Stimulated activated CD4-positive, alpha-beta T cell treated with anti-CD3 and anti-CD28 coated beads, Interleukin-1b, Interleukin-23, amount 100 ng/mL, for 4 hours (primary cell): ENCODE results near the gene SRP9.
A peak's percentile ranks its signal among the peaks of the same experiment; 100 is the strongest.
"Not testable (repeated sequence)": the region's sequence is repeated elsewhere in the genome, so short reads cannot be mapped to it uniquely, and the experiment has no call there.

ENCODE experiments used
- DNase-seq, 2 donors: peaks; one replicate each; pipeline ENCODE4 v3.0.0-alpha.2; 2020; ENCODE audit warnings: low read depth in 2 of 2

Gene SRP9

DNA sequence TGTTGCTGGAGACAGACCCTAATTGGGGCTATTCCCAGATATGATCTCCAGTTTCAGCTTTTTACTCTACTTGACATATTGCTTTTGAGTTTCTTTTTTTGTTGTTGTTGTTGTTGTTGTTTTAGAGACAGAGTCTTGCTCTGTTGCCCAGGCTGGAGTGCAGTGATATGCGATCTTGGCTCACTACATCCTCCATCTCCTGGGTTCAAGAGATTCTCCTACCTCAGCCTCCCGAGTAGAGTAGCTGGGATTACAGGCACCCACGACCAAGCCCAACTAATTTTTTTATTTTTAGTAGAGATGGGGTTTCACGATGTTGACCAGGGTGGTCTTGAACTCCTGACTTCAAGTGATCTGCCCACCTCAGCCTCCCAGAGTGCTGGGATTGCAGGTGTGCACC, 1.3 kb upstream of the SRP9 start:
- DNase-seq, result no peak

DNA sequence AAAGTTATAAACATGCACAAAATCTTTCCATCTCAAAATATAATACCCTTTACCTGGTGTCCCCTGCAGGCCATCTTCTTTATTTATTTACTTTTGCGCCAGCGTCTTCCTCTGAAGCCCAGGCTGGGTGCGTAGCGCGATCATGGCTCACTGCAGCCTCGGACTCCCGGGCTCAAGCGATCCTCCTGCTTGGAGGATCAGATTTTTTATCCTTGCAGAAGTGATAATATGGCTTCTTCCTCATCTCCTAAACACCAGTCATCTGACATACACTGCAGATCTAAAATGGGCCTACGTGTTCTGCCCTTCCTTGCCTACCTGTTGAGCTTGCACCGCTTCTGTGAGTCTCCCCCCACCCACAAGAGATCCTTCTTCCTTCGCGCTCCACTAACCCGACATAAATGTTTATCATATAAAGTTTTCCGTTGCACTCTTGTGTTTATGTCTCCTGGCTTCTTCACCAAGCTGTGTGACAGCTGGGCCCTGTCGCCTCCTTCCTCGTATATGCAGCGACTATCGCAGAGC, 506 bp upstream of the SRP9 start:
- DNase-seq, result no peak

DNA sequence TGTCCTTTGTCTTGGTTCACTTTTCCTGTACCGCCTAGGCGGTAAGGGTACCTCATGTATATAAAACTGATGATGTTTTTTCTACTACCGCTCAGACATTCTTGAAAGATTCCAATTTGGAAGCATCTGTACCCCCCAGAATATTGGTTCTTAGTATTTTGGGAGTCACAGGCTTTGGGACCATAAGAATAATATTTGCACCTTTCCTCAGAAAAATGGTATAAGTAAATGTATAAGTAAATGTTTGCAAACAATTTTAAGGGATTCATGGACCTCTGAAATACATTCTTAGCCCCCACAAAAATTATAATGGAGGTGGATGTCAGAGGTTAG, 677 bp downstream of the SRP9 start:
- DNase-seq, result no peak

DNA sequence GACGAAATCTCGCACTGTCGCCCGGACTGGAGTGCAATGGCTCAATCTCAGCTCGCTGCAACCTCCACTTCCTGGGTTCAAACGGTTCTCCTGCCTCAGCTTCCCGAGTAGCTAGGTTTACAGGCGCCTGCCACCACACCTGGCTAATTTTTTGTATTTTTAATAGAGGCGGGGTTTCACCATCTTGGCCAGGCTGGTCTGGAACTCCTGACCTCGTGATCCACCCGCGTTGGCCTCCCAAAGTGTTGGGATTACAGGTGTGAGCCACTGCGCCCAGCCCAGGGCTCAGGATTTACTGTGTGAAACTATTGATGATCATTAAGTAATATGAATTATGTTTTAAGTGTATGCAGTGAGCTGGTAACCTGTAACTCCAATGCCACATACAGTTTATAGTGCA, 1.5 kb downstream of the SRP9 start:
- DNase-seq, result not testable (repeated sequence)

DNA sequence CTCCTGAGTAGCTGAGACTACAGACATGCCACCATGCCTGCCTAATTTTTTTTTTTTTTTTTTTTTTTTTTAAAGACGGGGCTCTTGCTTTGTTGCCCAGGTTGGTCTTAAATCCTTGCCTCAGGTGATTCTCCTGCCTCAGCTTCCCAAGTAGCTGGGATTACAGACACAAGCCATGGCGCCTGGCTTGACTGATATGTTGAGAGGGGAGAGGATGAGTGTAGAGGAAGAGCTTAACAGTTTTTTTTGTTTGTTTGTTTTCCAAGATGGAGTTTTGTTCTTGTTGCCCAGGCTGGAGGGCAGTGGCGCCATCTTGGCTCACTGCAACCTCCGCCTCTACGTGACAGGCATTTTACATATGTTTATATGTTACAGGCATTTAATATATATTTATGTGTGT, 2.5 kb downstream of the SRP9 start:
- no peak for DNase-seq

DNA sequence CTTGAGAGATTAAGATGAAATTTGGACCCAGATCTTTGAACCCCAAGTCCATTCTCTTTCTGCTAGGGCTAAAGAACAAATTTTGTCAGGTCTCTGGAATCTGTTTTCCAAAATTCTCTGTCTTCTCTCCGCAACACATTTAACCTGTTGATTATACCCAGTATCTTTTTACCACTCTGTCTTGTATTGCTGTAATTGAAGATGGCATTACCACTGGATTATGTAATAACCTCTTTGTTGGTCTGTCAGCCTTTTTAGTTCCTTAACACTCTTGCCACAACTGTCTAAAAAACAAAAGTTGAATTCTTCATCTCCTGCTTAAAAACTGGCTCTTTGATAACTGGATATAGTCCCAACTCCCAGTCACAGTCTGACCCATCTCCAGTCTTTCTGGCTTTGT, 3.0 kb downstream of the SRP9 start:
- no peak for DNase-seq

DNA sequence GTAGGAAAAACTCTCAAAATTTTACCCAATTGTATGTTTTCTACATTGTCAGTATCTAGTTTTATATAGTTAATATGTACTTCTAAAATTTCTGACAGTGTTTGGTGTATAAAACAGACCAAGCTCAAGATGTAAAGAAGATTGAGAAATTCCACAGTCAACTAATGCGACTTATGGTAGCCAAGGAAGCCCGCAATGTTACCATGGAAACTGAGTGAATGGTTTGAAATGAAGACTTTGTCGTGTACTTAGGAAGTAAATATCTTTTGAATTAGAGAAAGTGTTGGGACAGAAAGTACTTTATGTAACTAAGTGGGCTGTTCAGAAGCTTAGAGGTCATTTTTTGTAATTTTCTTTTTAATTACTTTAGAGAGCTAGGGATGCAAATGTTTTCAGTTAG, 11.5 kb downstream of the SRP9 start:
- not testable (repeated sequence) for DNase-seq

DNA sequence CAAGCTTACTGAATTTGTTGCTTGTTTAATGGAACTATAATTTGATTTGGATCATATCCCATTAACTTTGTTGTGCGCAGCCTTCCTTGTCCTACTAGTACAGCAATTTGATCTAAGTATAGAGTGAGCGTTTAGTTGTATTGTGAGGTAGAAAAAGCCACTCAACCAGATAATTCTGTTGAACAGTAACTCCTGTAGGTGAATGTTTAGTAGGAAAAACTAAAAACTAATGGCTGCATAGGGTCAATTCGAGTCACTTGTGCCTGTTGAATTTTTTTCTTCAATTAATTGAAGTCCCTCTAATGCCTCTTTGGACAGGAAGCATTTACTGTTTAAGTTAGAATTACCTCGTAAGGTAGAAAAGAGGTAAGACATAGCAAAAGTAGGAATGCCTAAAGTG, 17.3 kb downstream of the SRP9 start:
- DNase-seq, result no peak

DNA sequence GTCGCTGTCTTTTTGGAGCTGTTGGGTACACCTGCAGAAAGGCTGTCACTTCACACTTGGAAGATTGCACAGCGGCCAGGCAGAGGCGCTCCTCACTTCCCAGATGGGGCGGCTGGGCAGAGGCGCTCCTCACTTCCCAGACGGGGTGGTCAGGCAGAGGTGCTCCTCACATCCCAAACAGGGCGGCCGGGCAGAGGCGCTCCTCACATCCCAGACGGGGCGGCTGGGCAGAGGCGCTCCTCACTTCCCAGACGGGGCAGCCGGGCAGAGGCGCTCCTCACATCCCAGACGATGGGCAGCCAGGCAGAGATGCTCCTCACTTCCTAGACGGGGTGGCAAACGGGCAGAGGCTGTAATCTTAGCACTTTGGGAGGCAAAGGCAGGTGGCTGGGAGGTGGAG, 18.5 kb downstream of the SRP9 start:
- not testable (repeated sequence) for DNase-seq

DNA sequence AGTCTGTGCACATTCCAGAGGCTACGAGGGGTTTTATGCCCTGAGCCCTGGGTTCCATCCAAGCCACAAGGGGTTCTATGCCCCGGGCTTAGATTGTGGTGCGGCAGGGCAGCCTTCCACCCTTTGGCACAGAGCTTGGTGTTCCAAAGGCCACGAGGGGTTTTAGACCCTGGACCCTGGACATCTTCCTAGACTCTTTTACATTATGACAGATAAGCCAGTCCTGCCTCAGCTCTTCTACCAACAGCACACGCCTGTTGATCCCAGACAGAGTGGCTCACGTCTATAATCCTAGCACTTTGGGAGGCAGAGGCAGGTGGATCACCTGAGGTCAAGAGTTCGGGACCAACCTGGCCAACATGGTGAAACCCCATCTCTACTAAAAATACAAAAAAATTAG, 23.5 kb downstream of the SRP9 start:
- not testable (repeated sequence) for DNase-seq

DNA sequence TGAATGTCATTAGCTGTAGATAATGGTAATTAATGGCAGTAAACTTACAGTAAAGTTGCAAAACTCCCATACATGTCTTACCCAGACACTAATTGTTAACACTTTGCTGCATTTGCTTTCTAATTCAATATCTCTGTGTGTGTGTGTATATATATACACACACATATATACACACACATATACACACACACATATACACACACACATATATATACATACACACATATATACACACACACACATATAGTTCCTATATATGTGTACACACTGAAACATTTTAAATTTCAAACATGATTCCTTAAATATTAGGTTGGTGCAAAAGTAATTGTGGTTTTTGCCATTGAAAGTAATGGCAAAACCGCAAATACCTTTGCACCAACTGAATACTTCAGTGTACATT, 28.6 kb downstream of the SRP9 start:
- no peak for DNase-seq

DNA sequence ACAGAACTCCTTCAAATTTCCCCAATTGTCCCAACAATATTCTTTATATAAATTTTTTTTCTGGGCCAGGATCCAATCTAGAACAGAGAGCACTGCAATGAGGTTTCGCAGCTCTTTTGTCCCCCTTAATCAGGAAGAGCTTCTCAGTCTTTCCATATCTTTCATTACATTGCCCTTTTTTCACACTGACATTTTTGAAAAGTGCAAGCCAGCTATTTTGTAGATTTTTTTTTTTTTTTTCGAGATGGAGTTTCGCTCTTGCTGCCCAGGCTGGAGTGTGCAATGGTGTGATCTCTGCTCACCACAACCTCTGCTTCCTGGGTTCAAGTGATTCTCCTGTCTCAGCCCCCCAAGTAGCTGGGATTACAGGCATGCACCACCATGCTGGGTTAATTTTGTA, 29.1 kb downstream of the SRP9 start:
- DNase-seq, result not testable (repeated sequence)

DNA sequence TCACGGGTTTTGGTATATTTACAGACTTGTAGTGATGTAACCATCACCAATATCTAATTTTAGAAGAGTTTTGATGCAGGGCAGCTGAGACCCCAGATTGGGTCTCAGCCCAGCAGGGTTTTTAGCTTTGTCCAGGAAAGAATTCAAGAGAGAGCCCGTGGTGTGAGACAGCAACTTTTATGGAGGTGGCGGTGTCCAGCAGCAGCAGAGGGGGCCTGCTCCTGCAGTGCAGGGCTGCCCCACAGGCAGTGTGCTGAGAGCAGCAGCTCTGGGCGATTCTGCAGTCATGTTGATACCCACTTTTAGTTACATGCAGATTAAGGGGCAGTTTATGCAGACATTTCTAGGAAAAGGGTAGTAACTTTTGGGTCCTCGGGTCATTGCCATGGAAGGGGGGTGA, 30.5 kb downstream of the SRP9 start:
- no peak for DNase-seq

DNA sequence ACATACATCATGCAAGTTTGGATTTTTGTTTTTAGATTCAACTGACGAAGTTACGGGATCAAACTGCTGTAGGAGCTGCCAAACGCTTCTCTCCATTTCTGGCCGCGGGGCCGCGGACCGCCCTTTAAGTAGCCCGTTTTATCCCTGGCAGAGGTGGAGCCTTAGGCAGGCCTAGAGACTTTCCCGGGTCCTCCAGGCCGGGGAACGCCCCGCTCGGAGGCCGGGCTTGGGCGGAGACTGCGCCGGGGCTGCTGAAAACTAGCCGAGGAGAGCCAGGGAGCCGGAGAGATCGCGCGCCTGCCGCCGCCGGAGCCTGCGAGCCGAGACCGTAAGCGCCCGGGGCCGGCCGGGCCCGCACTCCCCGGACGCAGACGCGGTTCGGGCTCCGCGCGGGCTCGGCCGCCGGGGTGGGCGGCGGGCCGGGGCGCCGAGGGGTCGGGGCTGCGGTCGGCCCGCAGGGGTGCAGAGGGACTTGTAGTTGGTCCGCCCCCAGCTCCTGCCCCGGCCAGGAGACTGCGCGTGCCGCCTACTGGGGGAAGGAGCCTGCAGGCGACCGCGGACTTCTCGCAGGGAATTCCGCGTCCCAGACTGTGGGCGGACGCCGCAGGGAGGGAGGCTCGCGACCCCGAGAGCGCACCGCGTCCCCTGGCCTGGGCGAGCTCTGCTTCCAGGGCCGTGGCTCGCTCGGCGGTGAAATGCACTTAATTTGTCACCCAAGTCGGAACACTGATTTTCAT, 32.4 kb downstream of the SRP9 start, which contains the start of gene EPHX1:
EPHX1 (plus strand) TSS at position 283 of the 737 bp plus-strand sequence. CDS start 18,606 bp downstream, outside the sequence.
- DNase-seq, result peak; percentile 33 to 65

DNA sequence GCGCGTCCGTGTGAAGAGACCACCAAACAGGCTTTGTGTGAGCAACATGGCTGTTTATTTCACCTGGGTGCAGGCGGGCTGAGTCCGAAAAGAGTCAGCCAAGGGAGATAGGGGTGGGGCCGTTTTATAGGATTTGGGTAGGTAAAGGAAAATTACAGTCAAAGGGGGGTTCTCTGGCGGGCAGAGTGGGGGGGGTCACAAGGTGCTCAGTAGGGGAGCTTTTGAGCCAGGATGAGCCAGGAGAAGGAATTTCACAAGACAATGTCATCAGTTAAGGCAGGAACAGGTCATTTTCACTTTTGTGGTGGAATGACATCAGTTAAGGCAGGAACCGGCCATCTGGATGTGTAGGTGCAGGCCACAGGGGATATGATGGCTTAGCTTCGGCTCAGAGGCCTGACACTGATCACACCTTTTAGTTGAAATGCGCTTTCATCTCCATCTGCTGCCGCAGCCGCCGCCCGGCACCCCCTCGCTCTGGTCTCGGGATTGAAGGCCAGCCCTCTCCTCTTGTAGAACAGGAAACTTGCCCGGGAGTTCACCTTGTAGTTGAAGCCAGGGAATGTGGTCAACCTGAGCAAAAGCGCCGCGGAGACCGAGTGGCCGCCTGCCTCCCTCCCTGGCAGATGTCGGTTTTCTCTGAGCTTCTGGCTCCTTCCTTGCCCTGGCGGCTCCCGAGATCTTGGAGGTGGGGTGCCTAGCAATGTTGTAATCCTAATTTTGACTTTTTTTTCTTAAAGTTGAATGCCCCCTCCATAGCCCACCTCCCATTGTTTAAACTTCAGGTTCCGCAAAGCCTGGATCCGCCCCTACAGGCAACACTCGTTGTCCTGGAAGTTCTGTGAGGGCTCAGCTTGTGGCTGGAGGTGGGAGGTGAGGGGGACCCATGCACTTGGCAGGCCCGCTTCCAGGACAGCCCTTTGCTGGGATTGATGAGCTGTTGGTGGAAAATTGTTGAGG, 33.2 kb downstream of the SRP9 start:
- DNase-seq, result not testable (repeated sequence)

DNA sequence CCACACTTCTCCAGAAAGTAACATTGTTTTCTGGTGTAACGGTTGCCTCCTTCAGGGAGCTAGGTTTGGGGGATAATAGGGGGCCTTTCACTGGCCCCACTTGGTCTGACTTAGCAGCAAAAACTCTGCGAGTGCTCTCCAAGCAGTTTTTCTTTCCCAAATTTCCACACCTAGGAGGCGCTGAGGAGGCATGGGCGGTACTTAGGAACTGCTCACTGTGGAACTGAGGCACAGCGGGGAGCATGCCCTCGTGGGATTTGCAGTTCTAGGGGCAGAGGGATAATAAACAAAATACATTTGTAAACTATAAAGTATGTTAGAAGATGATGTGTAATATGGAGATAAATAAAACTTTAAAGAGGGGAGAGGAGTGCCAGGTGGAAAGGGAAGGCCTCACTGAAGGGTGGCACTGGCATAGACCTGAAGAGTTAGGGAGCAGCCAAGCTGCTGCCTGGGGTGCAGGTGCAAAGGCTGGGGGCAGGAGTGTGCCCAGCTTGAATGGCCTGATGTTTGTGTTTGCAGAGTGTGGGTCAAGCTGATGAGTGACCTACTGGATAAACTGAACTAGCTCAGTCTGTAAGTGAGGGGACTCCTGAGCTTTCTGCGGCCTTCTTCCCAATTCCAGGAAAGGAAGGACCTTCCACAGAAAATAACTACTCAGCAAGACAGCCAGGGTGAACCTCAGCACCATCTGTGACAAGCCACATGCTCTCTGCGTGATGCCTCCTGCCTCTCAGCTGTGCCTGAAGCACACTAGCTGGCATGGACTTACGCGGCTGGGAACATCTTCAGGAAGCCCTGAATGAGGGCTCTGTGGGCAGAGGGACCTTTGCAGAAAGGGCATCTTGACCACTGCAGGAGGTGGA, 34.2 kb downstream of the SRP9 start:
- no peak for DNase-seq

DNA sequence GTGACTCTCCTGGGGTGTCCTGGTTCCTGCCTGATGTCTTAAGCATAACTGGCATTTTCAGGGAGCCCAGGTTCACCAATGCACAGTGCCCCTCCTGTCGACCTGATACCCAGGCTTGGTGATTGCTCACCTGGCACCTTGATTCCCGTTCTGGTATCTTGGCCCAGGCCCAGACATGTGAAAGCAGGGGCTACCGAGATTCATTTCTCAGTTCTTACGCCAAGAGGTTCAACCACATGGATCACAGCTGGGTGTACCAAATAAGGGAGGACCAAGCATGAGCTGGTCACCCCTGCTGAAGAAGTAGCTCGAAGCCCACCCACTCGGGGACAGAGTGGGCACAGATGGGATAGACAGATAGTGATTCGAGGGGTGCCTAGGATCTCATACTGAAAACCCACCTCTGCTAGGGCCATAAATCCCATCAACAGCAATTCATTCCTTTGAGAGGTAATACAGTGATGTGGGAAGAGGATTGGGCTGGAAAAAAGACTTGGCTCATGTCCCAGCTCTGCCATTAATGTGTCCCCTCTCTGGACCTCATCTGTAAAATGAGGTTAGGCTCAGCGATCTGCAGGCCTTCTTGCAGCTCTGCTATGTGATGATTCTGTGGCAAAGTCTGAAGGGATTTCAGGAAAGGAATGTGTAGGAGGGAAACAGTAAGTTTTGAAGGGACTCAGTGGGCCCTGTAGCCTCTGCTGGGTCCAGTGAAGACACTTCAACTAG, 35.0 kb downstream of the SRP9 start:
- DNase-seq, result no peak

DNA sequence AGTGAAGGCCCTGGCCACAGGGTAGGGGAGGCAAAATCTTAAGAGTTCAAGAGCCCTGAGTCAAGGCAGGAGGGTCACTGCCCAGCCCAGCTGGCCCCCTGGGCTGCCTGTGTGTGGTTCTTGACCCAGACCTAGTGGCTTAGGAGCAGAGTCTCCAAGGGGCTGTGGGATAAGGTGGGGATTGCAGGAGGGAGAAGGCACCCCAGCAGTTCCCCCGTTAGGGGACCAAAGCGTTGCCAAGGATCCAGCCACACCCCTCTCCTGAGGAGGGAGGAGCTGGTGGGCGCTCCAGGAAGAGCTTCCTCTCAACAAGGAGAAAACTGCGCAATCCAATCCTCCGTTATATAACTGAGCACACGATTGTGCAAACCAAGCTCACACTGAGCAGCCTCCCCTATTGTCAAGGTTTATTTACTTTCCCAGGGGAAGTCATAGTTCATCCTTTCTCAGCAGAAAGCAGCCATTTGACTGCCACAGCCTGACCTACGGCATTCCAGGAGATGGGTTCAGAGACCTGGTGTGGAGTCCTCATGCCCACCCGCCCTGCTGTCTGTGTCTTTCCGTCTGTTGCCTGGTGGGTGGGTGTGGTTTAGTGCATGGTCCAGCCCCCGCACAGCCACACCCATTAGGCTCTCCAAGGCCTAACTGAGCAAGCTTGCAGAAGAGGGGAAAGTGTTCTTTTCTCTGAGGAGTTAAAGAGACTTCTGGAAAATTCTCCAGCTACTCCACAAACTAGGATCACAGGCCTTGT, 35.8 kb downstream of the SRP9 start:
- DNase-seq, result no peak

DNA sequence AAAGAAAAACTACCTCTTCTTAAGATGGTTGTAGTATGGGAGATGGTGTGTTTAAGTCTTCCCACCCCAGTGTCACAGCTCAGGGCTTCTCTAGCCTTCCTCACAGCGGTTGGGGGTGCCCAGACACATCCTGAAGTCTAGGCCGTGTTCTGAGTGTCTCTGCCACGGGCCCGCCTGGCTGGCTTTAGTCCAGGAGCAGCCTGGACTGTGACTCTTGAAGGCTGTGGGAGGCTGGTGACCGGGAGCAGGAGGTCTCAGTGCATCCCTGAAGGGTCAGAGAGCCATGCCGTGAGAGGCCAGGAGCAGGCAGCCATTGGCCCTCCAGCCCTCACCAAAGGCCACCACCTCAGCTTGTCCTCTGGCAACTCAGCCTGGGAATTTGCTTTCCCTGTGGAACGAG, 36.8 kb downstream of the SRP9 start:
- no peak for DNase-seq

DNA sequence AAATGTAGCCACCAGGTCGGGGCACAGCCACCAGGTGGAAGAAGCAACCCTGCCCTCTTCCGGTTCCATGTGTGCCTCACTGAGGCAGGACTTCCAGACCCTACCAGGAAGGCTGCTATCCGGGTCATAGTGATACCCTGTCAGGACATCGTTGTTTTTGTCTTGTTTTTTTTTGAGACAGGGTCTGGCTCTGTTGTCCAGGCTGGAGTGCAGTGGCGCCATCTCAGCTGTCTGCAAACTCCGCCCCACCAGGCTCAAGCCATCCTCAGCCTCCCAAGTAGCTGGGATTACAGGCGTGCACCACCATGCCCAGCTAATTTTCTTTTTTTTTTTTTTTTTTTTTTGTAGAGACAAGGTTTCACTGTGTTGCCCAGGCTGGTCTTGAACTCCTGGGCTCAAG, 37.5 kb downstream of the SRP9 start:
- not testable (repeated sequence) for DNase-seq
